ENCODE data around the gene A3GALT2.
A peak's percentile ranks its signal among the peaks of the same experiment; 100 is the strongest.

The A3GALT2 gene

DNA sequence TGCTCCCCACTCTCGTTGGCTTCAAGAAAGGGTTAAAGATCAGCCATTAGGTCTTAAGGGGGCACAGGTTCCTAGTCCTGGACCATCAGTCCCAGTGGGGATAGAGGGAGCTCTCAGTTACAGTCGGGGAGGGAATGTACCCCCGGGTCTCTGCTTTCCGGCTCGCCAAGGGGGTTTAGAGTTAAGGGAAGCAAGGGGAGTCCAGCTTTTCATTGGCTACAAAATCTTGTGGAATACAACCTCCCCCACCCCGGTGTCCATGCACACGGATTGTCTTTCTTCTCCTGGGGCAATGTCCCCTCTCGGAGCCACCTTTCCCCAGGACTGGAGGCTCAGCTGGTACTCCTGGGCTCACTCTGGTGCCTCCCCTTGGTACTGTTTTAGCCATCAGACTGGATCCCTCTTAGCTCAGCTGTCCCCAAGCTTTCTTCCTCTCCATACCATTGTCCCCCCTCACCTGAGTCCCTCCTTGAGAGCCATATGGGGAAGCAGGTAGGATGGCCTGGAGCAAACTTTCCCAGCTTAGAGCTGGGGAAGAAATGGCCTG, at the start of gene A3GALT2:
TSS of gene A3GALT2 (minus strand) at position 480 of the 547 bp plus-strand sequence. CDS start at position 480, 0 bp downstream.
- DNase-seq = no peak

- DNase-seq = peak in 2 of 56 donors; percentile 26 to 28
These were observed 49.4 kb upstream of the A3GALT2 start for GRCh38 chr1:33370301-33370700.

DNA sequence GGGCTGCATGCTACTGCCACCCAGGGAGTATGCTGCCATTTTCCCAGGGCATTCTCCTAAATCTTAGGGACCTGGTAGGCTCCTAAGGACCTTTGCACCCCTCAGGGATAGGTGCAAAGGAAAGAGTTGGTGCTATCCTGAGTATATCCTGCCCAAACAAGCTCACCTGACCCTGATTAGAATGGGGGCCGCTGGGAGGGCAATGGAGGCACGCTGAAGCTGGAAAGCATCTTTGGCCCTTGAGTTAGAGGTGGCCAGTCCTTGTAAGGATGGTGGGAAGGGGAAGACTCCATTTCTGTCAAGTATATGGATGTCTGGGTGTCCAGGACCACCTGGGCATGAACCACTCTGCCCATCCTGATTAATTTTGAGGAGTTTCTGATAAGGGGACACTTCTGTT, 48.9 kb upstream of the A3GALT2 start:
- DNase-seq = no peak

DNA sequence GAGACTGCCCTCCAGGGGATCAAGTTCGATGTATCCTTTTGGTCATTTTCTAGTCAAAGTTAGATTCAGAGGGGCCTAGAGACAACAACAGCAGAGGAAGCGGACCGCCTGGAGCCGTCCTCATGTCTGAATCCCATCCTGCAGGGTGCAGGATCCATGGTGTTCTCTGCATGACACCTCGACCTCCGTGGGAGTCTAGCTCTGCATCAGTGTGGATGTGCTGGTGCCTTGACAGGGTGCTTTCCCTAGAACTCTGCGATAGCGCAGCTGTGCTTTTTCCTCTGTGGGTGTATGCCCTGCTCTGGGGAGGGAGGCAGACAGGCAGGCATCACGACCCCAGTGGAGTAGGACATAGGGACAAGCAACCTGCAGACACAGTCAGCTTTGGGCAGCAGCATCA, 48.2 kb upstream of the A3GALT2 start:
- no peak for DNase-seq

GRCh38 chr1:33368431-33368830, 47.5 kb upstream of the A3GALT2 start:
- DNase-seq = peak in 1 of 56 donors; percentile 36

DNA sequence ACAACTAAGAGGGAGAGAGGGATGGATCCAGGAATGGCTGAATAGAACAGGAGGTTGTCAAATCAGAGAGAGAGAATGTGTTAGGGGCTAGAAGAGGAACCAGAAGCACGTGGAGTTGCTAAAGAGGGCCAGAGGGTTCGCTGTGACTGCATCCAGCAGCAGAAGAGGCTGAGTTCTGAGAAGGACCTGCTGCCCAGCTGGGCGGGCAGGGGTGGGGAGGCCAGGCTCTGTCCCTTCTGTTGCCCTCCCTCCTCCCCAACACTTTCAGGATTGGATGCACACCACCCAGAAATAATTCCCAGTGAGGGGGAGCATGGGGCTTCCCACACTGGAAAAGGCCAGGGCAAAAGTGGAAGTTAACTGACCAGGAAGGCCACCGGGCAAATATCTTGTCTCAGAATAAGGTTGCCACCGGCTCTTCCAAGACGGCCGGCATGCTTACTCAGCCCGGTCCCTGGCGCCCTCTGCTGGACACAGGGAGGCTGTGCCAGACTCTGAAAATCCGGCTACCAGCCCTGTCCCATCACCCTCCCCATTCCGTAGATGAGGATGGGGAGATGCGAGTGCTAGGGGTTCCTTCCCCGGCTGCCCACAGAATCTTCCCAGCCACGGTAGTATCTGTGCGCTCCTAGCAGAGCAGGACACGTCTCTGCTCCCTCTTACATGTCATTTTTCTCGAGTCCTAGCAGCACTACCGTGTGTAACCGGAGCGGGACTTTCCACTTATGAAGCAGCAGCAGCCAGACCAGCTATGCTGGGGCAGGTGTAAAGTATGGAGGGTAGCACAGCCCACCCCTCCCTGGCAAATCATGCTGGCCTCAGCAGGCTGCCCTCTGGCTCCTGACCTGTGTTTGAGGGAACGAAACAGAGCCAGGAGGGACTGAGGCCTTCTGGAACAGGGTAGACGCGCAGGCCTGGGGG, 46.8 kb upstream of the A3GALT2 start:
- DNase-seq = peak in 53 of 56 donors; percentile 46 to 93 (median 80)

- peak in 4 of 56 donors; percentile 17 to 49 (median 29) for DNase-seq
These were observed 46.0 kb upstream of the A3GALT2 start for GRCh38 chr1:33366762-33367484.

GRCh38 chr1:33365560-33365997, 44.7 kb upstream of the A3GALT2 start:
- DNase-seq = peak in 13 of 56 donors; percentile 15 to 49 (median 25)

DNA sequence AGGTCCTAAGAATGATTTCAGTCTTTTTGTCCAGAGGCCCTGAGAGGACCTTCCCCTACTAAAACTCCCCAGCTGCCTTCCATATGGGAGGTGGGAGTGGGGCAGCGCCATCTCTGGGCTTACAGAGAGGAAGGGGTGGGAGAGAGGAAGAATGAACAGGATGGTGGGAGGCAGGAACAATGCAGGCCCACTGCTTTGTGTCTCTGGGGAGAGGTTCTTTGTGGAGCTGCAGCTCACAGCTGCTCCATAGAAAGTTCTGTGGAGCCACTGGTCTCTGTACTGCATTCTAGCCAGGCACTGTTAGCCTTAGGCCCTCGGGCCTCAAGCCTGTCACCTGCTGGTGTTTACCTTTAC, 43.6 kb upstream of the A3GALT2 start:
- DNase-seq = peak in 6 of 56 donors; percentile 33 to 65 (median 50)

DNA sequence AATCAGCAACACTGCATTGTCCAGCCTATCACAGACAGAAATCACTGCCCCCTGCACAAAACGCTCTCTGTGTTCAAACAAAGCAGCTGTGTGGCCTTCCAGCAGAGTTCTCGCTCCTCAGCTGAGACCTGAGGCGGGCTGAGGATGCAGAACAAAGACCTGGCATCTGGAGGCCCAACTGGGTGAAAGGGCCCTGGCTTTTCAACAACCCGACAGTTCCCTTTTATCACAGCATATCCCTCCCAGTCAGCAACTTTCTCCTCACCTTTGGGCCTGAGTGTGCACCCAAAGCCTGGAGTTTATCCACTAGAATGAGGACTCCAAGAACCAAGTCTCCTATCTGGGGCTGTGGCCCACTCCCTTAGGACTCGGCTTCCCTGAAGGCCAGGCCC, 42.6 kb upstream of the A3GALT2 start:
- peak in 49 of 56 donors; percentile 35 to 85 (median 67) for DNase-seq

GRCh38 chr1:33363021-33363420, 42.1 kb upstream of the A3GALT2 start:
- DNase-seq = no peak

DNA sequence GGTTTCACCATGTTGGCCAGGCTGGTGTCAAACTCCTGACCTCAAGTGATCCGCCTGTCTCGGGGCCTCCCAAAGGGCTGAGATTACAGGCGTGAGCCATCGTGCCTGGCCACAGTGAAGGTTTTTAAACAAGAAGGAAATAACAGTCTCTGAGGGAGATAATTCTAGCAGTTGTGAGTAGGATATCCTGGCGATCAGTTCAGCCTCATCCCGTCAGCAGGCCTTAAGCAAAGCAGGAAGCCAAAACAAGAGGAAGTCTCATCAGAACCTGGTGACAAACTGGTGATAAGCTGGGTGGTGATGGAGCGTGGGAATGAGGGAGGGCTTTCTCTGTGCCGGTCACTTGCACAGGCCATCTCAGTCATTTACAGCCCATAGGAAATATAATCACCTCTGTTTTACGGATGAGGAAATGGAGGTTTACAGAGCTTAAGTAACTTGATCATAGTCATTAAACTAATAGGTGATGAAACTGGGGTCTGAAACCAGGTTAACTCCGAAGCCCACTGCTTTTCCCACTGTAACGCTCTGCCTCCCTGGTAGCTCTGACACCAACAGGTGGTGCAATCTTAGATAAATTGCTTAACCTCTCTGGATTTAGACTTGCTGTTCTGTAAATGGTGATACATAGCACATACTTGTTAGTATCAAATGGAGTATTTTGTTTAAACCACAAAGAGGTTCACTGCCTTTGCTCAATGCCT, 40.8 kb upstream of the A3GALT2 start:
- no peak for DNase-seq

- no peak for DNase-seq
These were observed 39.5 kb upstream of the A3GALT2 start for GRCh38 chr1:33360367-33360766.

DNA sequence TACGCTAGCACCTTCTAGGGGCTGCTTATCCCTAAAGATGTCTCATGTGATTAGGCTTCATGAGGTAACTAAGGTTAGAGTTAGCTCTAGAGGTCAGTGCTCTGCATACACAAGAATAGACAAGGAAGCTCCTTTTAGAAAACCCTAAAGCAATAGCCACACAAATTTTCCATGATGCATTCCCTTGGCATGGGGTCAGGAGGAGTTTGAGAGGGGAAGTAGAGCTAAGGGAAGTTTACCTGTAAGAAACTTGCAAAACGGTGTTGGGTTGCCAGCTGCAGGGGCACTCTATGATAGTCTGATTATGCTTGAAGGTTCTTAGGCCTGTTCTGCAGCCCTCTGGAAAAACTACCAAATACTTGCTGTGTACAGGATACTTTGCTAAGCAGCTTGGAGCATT, 39.0 kb upstream of the A3GALT2 start:
- DNase-seq = no peak

GRCh38 chr1:33358795-33359503, 38.1 kb upstream of the A3GALT2 start:
- DNase-seq = no peak

DNA sequence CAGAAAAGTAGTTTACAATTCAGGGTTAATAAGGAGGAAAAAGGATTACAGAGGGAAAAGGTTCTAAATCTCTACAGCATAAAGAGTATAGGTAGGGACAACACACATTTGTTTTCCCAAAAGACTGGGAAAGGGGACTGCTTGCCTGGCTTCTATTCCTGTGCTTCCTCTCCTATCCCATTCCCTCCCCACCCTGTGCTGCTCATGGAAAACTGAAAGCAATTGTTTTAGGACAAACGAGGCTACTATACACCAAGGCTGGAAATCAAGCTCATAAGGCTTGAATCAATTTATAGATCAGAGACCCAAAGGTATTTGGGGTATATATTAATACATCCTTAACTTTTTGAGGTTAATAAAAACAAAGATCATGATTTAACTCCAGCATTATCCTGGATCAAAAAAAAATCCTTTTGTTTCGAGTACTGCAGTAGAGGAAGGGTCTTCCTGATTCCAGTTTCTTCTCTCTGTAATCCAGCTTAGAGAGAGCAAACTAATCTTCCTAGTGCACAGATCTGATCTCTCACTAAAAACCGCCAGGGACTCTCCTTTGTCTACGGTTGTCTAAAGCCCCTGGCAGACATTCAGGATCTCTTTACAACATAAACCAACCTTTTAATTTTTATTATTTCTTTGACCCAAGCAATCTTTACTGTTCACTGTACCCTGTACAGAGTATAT, 37.4 kb upstream of the A3GALT2 start:
- DNase-seq = peak in 4 of 56 donors; percentile 12 to 29 (median 20)

DNA sequence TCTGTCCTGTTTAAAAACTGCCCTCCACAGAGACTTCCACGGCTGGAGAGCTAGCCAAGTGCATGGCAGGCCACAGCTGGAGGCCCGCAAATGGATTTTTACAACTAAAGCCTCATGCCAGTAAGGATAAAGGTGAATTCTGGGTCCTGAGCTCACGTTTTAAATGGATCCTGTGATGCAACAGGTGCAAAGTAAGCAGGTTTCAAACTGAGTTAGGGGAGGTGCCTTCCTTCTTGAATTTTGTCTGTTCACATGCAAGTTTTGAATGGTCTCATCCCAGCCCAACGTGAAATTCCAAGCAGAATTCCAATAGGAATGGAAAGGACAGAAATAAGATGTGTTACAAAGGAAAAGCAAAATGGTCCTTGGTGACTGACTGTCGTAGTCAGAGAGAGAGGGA, 36.2 kb upstream of the A3GALT2 start:
- DNase-seq = no peak

DNA sequence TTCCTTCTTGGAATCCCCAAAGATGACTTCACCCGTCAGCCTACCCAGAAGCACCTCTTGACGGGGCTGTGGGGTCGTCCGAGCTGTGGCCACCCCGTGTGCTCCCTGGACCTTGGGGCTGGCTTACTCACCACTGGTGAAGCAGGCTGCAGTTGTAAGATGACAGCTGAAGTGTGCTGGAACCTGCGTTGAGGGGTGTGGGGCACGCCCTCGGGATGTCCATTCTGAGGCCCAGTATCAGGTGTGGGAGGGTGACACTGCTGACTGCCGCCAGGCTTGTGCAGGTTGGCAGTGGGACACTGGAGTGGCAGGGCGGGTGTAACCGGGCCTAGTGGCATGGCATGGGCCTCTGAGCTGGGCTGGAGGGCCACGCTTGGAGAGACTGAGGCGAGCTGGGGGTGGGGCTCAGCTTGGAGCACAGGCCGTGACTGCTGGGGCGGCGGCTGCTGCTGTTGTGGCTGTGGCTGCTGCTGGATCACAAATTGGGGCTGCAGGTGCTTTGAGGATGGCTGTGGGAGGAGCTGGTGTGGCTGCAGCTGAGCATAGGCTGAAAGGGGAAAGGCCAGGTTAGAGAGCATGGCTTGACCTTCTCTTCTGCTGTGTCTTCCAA, 33.9 kb upstream of the A3GALT2 start:
- no peak for DNase-seq

GRCh38 chr1:33353531-33353930, 32.6 kb upstream of the A3GALT2 start:
- no peak for DNase-seq

GRCh38 chr1:33351281-33351660, 30.4 kb upstream of the A3GALT2 start:
- no peak for DNase-seq

Measured in nucleus accumbens (tissue), 56 donors.